K562 (cell line): Measurements from ENCODE around the gene C20orf141. TPM values are rescaled to one million over a fixed set of nuclear protein-coding genes. Genes with fewer than 3 reads are reported as not detected.

Experiments used
- ATAC-seq: fragments of 200-7000 bp; cut with Tn5 transposase; 3 replicates; pipeline ENCODE4 v1.9.1; 2020; ENCODE audit warnings: moderate library complexity
- BruUV-seq: library from RNA; stranded (reverse); fragments of 400-500 nt; replicated peaks from 2 replicates; lab custom pipeline; 2021; lab: Mats Ljungman, UMichigan
- CTCF ChIA-PET: fragments of 300-600 bp; formaldehyde crosslinking; extraction: SDS; loops from one replicate; lab custom pipeline; 2021; ENCODE audit warnings: low intra/inter-chr PET ratio; lab: Yijun Ruan, JAX
- POLR2A ChIA-PET: fragments of 300-600, 350-650 bp; sonication (Branson Sonifier 250); formaldehyde crosslinking; extraction: SDS; loops from one replicate; lab custom pipeline; 2021; ENCODE audit warnings: antibody characterized with exemption, inconsistent platforms; lab: Yijun Ruan, JAX
- DNase-seq, 4 experiments: peaks; one replicate each; pipeline versions ENCODE4 v3.0.0 to v3.0.0-alpha.2; 2011 to 2018; ENCODE audit warnings: low spot score in 3 of 4, mixed read lengths in 3 of 4; ENCODE audit errors: extremely low read depth in 1 of 4
- FAIRE-seq: peaks from 2 replicates; lab custom pipeline; 2011; peaks lifted over from hg19 to GRCh38; lab: Jason Lieb, UNC
- H2AFZ ChIP-seq: 2 replicates; pipeline ENCODE4 v1.6.0; 2011; ENCODE audit warnings: low read depth, low read length, control low read depth, inconsistent platforms
- H3K27ac ChIP-seq: fragments of 200-600 bp; 3 replicates; pipeline ENCODE4 v1.8.0; 2011; ENCODE audit warnings: low read depth, mild to moderate bottlenecking, control low read depth, inconsistent platforms, low read length, moderate library complexity, mixed read lengths; ENCODE audit errors: extremely low read depth
- H3K27me3 ChIP-seq, 2 experiments: fragments of 300-600 bp in 1 of 2; 2 replicates in 1 of 2; 3 replicates in 1 of 2; pipeline versions ENCODE4 v1.6.0 to v1.8.0; 2011; ENCODE audit warnings: inconsistent platforms in 2 of 2, low read length in 2 of 2, mild to moderate bottlenecking in 1 of 2, mixed read lengths in 1 of 2, moderate library complexity in 1 of 2; ENCODE audit not compliant: control insufficient read depth in 2 of 2, insufficient read depth in 2 of 2
- H3K36me3 ChIP-seq: fragments of 300-600 bp; 3 replicates; pipeline ENCODE4 v1.8.0; 2011; ENCODE audit warnings: mild to moderate bottlenecking, low read length, inconsistent platforms; ENCODE audit not compliant: control insufficient read depth, insufficient read depth
- H3K4me1 ChIP-seq, 2 experiments: fragments of 200-600 bp in 1 of 2; replicated peaks in 1 of 2; 2 replicates in 1 of 2; 3 replicates in 1 of 2; pipeline versions ENCODE4 v1.5.1 to v1.8.0; 2011; ENCODE audit warnings: inconsistent platforms in 2 of 2, low read length in 2 of 2, mild to moderate bottlenecking in 1 of 2, mixed read lengths in 1 of 2, moderate library complexity in 1 of 2; ENCODE audit not compliant: control insufficient read depth in 2 of 2, insufficient read depth in 2 of 2
- H3K4me2 ChIP-seq: 2 replicates; pipeline ENCODE4 v1.6.1; 2011; ENCODE audit warnings: low read length, control low read depth, inconsistent platforms, mixed read lengths; ENCODE audit not compliant: insufficient read depth
- H3K4me3 ChIP-seq: fragments of 200-600 bp; sonication (generic), shearing (Covaris generic); 2 replicates; pipeline ENCODE4 v1.5.1; 2016; ENCODE audit warnings: control low read depth, inconsistent platforms
- H3K79me2 ChIP-seq: fragments of 200-600 bp; 3 replicates; pipeline ENCODE4 v1.8.0; 2011; ENCODE audit warnings: low read length, inconsistent platforms; ENCODE audit not compliant: control insufficient read depth, insufficient read depth
- H3K9ac ChIP-seq, 2 experiments: 2 replicates each; pipeline versions ENCODE4 v1.6.0 to v1.6.1; 2011; ENCODE audit warnings: low read depth in 2 of 2, low read length in 2 of 2, control low read depth in 1 of 2, inconsistent platforms in 1 of 2, mild to moderate bottlenecking in 1 of 2, mixed read lengths in 1 of 2; ENCODE audit not compliant: insufficient read depth in 1 of 2
- H3K9me1 ChIP-seq: one replicate; pipeline ENCODE4 v1.6.0; 2011; ENCODE audit warnings: inconsistent platforms, mild to moderate bottlenecking, low read length, moderate library complexity; ENCODE audit not compliant: control insufficient read depth, insufficient read depth
- H3K9me3 ChIP-seq: replicated peaks from 2 replicates; pipeline ENCODE4 v1.5.1; 2011; ENCODE audit warnings: low read depth, low read length, inconsistent platforms; ENCODE audit not compliant: control insufficient read depth, insufficient read depth
- H4K20me1 ChIP-seq: replicated peaks from 2 replicates; pipeline ENCODE4 v1.6.1; 2011; ENCODE audit warnings: low read length, inconsistent platforms, mixed read lengths; ENCODE audit not compliant: control insufficient read depth, insufficient read depth
- BCLAF1 ChIP-seq, 2 experiments: fragments of 450-650 bp in 1 of 2; IDR thresholded peaks; 2 replicates each; pipeline ENCODE4 v1.6.1; 2011 to 2017; ENCODE audit warnings: low read depth in 2 of 2, antibody characterized with exemption in 1 of 2, borderline replicate concordance in 1 of 2, low read length in 1 of 2, mild to moderate bottlenecking in 1 of 2, mixed read lengths in 1 of 2; ENCODE audit not compliant: control insufficient read depth in 1 of 2
- DACH1 ChIP-seq: fragments of 450-650 bp; IDR thresholded peaks from 2 replicates; pipeline ENCODE4 v1.6.1; 2018; ENCODE audit not compliant: partially characterized antibody
- ELK1 ChIP-seq: sonication (generic); formaldehyde crosslinking; IDR thresholded peaks from 2 replicates; pipeline ENCODE4 v1.8.1; 2022; ENCODE audit warnings: missing genetic modification reagents
- HNRNPK ChIP-seq: fragments of 200-400 bp; formaldehyde crosslinking; IDR thresholded peaks from one replicate; pipeline ENCODE4 v1.6.1; 2018; ENCODE audit warnings: mild to moderate bottlenecking, low read depth, low read length; ENCODE audit not compliant: poor library complexity, severe bottlenecking
- MCM3 ChIP-seq: fragments of 450-650 bp; IDR thresholded peaks from 2 replicates; pipeline ENCODE4 v1.6.1; 2016
- MEIS2 ChIP-seq: fragments of 450-650 bp; IDR thresholded peaks from 2 replicates; pipeline ENCODE4 v1.6.1; 2014; ENCODE audit warnings: mild to moderate bottlenecking; ENCODE audit not compliant: partially characterized antibody
- SREBF1 ChIP-seq: fragments of 150-350 bp; IDR thresholded peaks from 2 replicates; pipeline ENCODE4 v1.6.1; 2014; ENCODE audit warnings: antibody characterized with exemption, low read depth, low read length, borderline replicate concordance
- U2AF1 ChIP-seq: fragments of 200-400 bp; formaldehyde crosslinking; optimal IDR thresholded peaks from 2 replicates; pipeline ENCODE3; 2017; ENCODE audit warnings: mild to moderate bottlenecking, low read depth, low read length, moderate library complexity
- UBTF ChIP-seq, 2 experiments: IDR thresholded peaks; 2 replicates each; pipeline ENCODE4 v1.6.1; 2012; ENCODE audit warnings: improper control_type of control experiment in 2 of 2, low read depth in 2 of 2, low read length in 2 of 2, borderline replicate concordance in 1 of 2
- ZNF212 ChIP-seq: fragments of 450-650 bp; formaldehyde crosslinking; IDR thresholded peaks from 2 replicates; pipeline ENCODE4 v1.4.0; 2020; ENCODE audit warnings: mild to moderate bottlenecking
- ZNF3 ChIP-seq: fragments of 250-450 bp; sonication (Bioruptor Pico); IDR thresholded peaks from 2 replicates; pipeline ENCODE4 v1.5.0; 2021; ENCODE audit warnings: mild to moderate bottlenecking, moderate library complexity
- ZNF584 ChIP-seq: fragments of 200-800 bp; sonication (Bioruptor generic); IDR thresholded peaks from 2 replicates; pipeline ENCODE4 v1.6.1; 2016; ENCODE audit warnings: low read depth, mild to moderate bottlenecking, missing genetic modification characterization, missing compliant biosample characterization
- ZNF639 ChIP-seq, 2 experiments: fragments of 200-800 bp in 1 of 2; sonication (Bioruptor generic) in 1 of 2; sonication (generic) in 1 of 2; formaldehyde crosslinking in 1 of 2; IDR thresholded peaks in 1 of 2; conservative IDR thresholded peaks in 1 of 2; 2 replicates each; pipeline versions ENCODE4 v1.5.0 to v1.6.1; 2016 to 2020; ENCODE audit warnings: missing compliant biosample characterization in 1 of 2, missing genetic modification characterization in 1 of 2, missing genetic modification reagents in 1 of 2
- WGBS: fragments of 100-300 bp; shearing (Covaris generic); methylation state at CpG from one replicate; pipeline ENCODE4 v1.1.6; 2016; ENCODE audit warnings: low coverage, mixed read lengths; ENCODE audit not compliant: insufficient coverage; ENCODE audit errors: missing lambda C conversion rate; 5-methylcytosine and 5-hydroxymethylcytosine counted together
- in situ Hi-C: fragments of 300-500 bp; cut with MboI; formaldehyde crosslinking; loops from 4 replicates; pipeline ENCODE4 v1.15.0; 2018; ENCODE audit warnings: inconsistent platforms, mixed read lengths
- intact Hi-C: fragments of 100-400 bp; cut with micrococcal nuclease; formaldehyde crosslinking; loops from 2 replicates; pipeline ENCODE4 v1.14.2; 2022
- polyA plus RNA-seq, 8 experiments: library from polyadenylated mRNA; depleted of rRNA in 4 of 8; stranded (reverse) in 5 of 8; unstranded in 3 of 8; fragments of >200 nt; fragmentation: Nextera tagmentation in 2 of 8; fragmentation: Illumina TruSeq in 1 of 8; extraction: Ambion mirVana in 2 of 8; extraction: Trizol in 1 of 8; gene quantifications; 2 replicates each; pipeline versions ENCODE4 v1.2.1 to v1.2.3, GENCODE V29; 2011 to 2014; ENCODE audit warnings: inconsistent platforms in 1 of 8, missing spikeins in 1 of 8
- total RNA-seq, 7 experiments: library from RNA; depleted of rRNA in 6 of 7; stranded (reverse); fragments of >200 nt in 6 of 7; fragmentation: Illumina TruSeq in 2 of 7; extraction: Trizol in 2 of 7; gene quantifications; 2 replicates each; pipeline versions ENCODE4 v1.2.1 to v1.2.3, GENCODE V29; 2011 to 2021; ENCODE audit warnings: low replicate concordance in 1 of 7

Gene C20orf141
- total and polyA plus RNA-seq, 9 of the 15 experiments (the other 6 are each of a cell fraction or from before 2014, with no cell fraction given): not detected

- Histone ChIP-seq H3K27ac (no peak overlapping the region), H3K4me2 (no peak overlapping the region), H3K9me3 (no peaks in the 10 kb centered on the region), H3K4me3 (no peak overlapping the region), H3K27me3 (no peaks in the 10 kb centered on the region), H3K79me2 (no peaks in the 10 kb centered on the region), H3K4me1 (no peaks in the 10 kb centered on the region), H3K9ac (no peak overlapping the region), H4K20me1 (no peaks in the 10 kb centered on the region), H2AFZ (no peak overlapping the region), H3K9me1 (no peaks in the 10 kb centered on the region), H3K36me3 (peaks cover 5% of the 10 kb centered on the region; the same call in 2 of the 3 replicates)
- WGBS: 45% methylated on average over 2 of the region's 2 CpGs
- POLR2A ChIA-PET: interaction anchor here (1.6 kb wide), 1 partner anchor 8 kb away, joined by 6 read pairs; no protein-coding TSS in a partner anchor
- intact Hi-C loops (no loop called here), in situ Hi-C loops (no loop called here)
- ATAC-seq: no peak
- no peak for DNase-seq
- FAIRE-seq: no peak
- CTCF ChIA-PET: no interaction called here
- BruUV-seq: no TSS peak
- no peak for TF ChIP-seq ZNF3 (CRISPR knock-in tag)
- no peak for TF ChIP-seq ZNF584 (CRISPR knock-in tag)
- TF ChIP-seq MCM3: no peak
- no peak for TF ChIP-seq SREBF1
- TF ChIP-seq U2AF1: no peak
- TF ChIP-seq ZNF639 (CRISPR knock-in tag; conservative IDR thresholded peaks at IDR 0.05 in 1 of 2, IDR thresholded peaks at IDR 0.05 in 1 of 2): no peak
- TF ChIP-seq MEIS2: no peak
- no peak for TF ChIP-seq BCLAF1 (IDR thresholded peaks at IDR 0.05; ENCODE audit: borderline replicate concordance in 1 of 2, control insufficient read depth in 1 of 2, low read depth in 2 of 2, low read length in 1 of 2)
- no peak for TF ChIP-seq ELK1 (CRISPR knock-in tag)
- TF ChIP-seq ZNF212 (CRISPR knock-in tag): no peak
- no peak for TF ChIP-seq DACH1
- TF ChIP-seq UBTF (IDR thresholded peaks at IDR 0.05; ENCODE audit: borderline replicate concordance in 1 of 2, low read depth in 2 of 2, low read length in 2 of 2): no peak
- TF ChIP-seq HNRNPK: no peak
Measured at GRCh38 chr20:2858591-2858990, 43.8 kb downstream of the C20orf141 start.
